DND-41 (cell line): Measurements from ENCODE around the gene CMSS1.

Experiments used
- ATAC-seq: fragments of 200-7000 bp; cut with Tn5 transposase; 3 replicates; pipeline ENCODE4 v1.9.1; 2021; ENCODE audit warnings: low read depth; ENCODE audit not compliant: insufficient read depth
- DNase-seq: peaks from one replicate; pipeline ENCODE4 v3.0.0-alpha.2; 2020
- H2AFZ ChIP-seq: 2 replicates; pipeline ENCODE4 v1.6.0; 2012; ENCODE audit warnings: low read depth, low read length
- H3K27ac ChIP-seq: 2 replicates; pipeline ENCODE4 v1.5.1; 2012; ENCODE audit warnings: low read length, inconsistent platforms
- H3K27me3 ChIP-seq: fragments of 200-600 bp; sonication (generic); 2 replicates; pipeline ENCODE4 v1.6.0; 2012; ENCODE audit warnings: low read length, mild to moderate bottlenecking, inconsistent platforms; ENCODE audit not compliant: insufficient read depth, poor library complexity
- H3K36me3 ChIP-seq: 2 replicates; pipeline ENCODE4 v1.5.1; 2012; ENCODE audit warnings: low read length, inconsistent platforms; ENCODE audit not compliant: insufficient read depth
- H3K4me1 ChIP-seq: 2 replicates; pipeline ENCODE4 v1.5.1; 2012; ENCODE audit warnings: mild to moderate bottlenecking, low read length; ENCODE audit not compliant: insufficient read depth
- H3K4me2 ChIP-seq: 2 replicates; pipeline ENCODE4 v1.6.0; 2012; ENCODE audit warnings: mild to moderate bottlenecking, moderate library complexity, low read length, inconsistent platforms; ENCODE audit not compliant: insufficient read depth
- H3K4me3 ChIP-seq, 2 experiments: fragments of 200-600 bp in 1 of 2; shearing (Covaris generic) in 1 of 2; 2 replicates each; pipeline ENCODE4 v1.5.1; 2012 to 2016; ENCODE audit warnings: inconsistent platforms in 2 of 2, low read length in 2 of 2, mild to moderate bottlenecking in 2 of 2, low read depth in 1 of 2, moderate library complexity in 1 of 2
- H3K79me2 ChIP-seq: 2 replicates; pipeline ENCODE4 v1.6.0; 2012; ENCODE audit warnings: low read length, inconsistent platforms; ENCODE audit not compliant: insufficient read depth
- H3K9ac ChIP-seq: 2 replicates; pipeline ENCODE4 v1.6.0; 2012; ENCODE audit warnings: low read depth, mild to moderate bottlenecking, inconsistent platforms, low read length, moderate library complexity
- H3K9me3 ChIP-seq: 2 replicates; pipeline ENCODE4 v1.5.1; 2012; ENCODE audit warnings: low read length, moderate library complexity, mild to moderate bottlenecking, inconsistent platforms; ENCODE audit not compliant: insufficient read depth, severe bottlenecking
- H4K20me1 ChIP-seq: 2 replicates; pipeline ENCODE4 v1.6.0; 2012; ENCODE audit warnings: low read length; ENCODE audit not compliant: insufficient read depth
- EZH2 ChIP-seq: IDR thresholded peaks from 3 replicates; pipeline ENCODE4 v1.6.1; 2012; ENCODE audit warnings: borderline replicate concordance, low read depth, mild to moderate bottlenecking, moderate library complexity, low read length, inconsistent platforms; ENCODE audit not compliant: severe bottlenecking
- TF ChIP-seq, protein P1 (sequence below): IDR thresholded peaks from 2 replicates; pipeline ENCODE4 v1.5.1; 2012; ENCODE audit warnings: borderline replicate concordance, low read length, moderate library complexity, mild to moderate bottlenecking; ENCODE audit not compliant: poor library complexity, severe bottlenecking; ENCODE audit errors: extremely low read depth

The CMSS1 gene

DNA sequence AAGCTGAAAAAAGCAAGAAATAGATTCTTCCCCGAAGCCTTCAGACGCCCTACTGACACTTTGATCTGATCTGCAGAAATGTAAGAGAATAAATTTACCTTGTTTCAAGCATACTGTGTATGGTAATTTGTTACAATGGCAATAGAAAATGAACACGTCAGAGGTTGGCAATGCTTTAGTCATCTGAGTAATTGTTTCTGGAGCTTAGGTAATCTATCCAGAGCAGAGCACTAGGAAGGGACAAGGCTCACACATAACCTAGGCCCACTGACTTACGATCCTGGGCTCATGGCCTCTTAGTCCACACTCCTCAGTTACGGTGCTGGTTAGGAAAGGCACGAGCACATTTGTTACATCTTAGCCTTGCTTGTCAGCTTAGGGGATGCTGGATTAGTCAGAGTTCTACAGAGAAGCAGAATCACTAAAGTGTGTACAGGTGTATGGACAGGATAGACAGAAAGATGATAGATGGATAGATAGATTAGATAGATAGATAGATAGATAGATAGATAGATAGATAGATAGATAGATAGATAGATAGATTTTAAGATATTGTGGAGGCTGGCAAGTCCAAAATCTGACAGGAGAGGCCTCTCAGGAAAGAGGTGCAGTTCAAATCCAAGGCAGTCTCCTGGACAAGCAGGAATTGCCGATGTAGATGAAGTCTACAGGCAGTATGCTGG is 396.4 kb downstream of the CMSS1 start:
- no peak for DNase-seq
- no peak overlapping the region for H3K4me3 ChIP-seq
- no peak for ATAC-seq
- H3K9ac ChIP-seq: no peak overlapping the region
- H3K27ac ChIP-seq: no peak overlapping the region
- H3K4me2 ChIP-seq: no peak overlapping the region
- H3K27me3 ChIP-seq: no peaks in the 10 kb centered on the region
- no peaks in the 10 kb centered on the region for H4K20me1 ChIP-seq
- no peaks in the 10 kb centered on the region for H3K9me3 ChIP-seq
- H3K36me3 ChIP-seq: no peaks in the 10 kb centered on the region
- H3K79me2 ChIP-seq: no peaks in the 10 kb centered on the region
- TF ChIP-seq EZH2: no peak
- TF ChIP-seq, protein P1, sequence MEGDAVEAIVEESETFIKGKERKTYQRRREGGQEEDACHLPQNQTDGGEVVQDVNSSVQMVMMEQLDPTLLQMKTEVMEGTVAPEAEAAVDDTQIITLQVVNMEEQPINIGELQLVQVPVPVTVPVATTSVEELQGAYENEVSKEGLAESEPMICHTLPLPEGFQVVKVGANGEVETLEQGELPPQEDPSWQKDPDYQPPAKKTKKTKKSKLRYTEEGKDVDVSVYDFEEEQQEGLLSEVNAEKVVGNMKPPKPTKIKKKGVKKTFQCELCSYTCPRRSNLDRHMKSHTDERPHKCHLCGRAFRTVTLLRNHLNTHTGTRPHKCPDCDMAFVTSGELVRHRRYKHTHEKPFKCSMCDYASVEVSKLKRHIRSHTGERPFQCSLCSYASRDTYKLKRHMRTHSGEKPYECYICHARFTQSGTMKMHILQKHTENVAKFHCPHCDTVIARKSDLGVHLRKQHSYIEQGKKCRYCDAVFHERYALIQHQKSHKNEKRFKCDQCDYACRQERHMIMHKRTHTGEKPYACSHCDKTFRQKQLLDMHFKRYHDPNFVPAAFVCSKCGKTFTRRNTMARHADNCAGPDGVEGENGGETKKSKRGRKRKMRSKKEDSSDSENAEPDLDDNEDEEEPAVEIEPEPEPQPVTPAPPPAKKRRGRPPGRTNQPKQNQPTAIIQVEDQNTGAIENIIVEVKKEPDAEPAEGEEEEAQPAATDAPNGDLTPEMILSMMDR: no peak
- no peak overlapping the region for H2AFZ ChIP-seq
- H3K4me1 ChIP-seq: peaks cover 15% of the 10 kb centered on the region

DNA sequence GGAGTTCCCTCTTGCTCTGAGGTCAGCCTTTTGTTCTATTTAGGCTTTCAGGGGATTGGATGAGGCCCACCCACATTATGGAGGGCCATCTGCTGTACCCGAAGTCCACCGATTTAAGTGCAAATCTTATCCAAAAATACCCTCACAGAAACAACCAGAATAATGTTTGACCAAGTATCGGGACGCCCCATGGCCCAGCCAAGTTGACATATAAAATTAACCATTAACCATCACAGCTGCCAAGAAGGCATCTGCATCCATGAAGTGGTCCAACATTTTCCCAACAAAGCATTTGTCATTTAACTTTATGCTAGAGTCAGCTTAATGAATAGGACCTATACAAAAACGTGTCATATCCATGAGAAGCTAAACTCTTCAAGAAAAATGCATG is 396.9 kb downstream of the CMSS1 start:
- H2AFZ ChIP-seq: no peak overlapping the region
- no peak overlapping the region for H3K9ac ChIP-seq
- H4K20me1 ChIP-seq: no peaks in the 10 kb centered on the region
- no peaks in the 10 kb centered on the region for H3K79me2 ChIP-seq
- ATAC-seq: no peak
- no peaks in the 10 kb centered on the region for H3K36me3 ChIP-seq
- no peak overlapping the region for H3K27ac ChIP-seq
- H3K4me3 ChIP-seq: no peak overlapping the region
- no peak overlapping the region for H3K4me2 ChIP-seq
- no peak for TF ChIP-seq EZH2
- TF ChIP-seq, protein P1: no peak
- peaks cover 14% of the 10 kb centered on the region for H3K4me1 ChIP-seq
- no peak for DNase-seq
- no peaks in the 10 kb centered on the region for H3K27me3 ChIP-seq
- H3K9me3 ChIP-seq: no peaks in the 10 kb centered on the region

DNA sequence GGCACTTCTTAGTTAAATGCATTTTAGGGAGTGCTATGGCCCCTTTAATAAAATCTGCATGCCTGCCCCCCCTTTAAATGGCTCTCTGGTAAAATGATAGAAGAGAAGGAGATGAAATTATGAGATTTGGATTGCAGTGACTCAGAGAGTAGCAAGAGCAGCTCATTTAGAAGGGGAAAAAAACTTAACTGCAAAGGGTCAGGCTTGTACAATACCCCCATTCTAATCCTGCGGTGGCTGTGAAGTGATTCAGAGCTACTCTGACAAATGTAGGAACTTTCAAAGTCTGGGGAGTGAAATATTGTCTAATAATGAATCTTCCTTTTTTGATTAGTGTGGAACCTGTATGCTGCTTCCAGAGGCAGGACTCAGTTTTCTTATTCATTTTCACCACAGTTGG is 399.1 kb downstream of the CMSS1 start:
- Histone ChIP-seq H3K4me1 (no peaks in the 10 kb centered on the region), H3K27me3 (no peaks in the 10 kb centered on the region), H3K9ac (no peak overlapping the region), H2AFZ (no peak overlapping the region), H3K36me3 (no peaks in the 10 kb centered on the region), H3K4me2 (no peak overlapping the region), H3K79me2 (no peaks in the 10 kb centered on the region), H3K9me3 (no peaks in the 10 kb centered on the region), H4K20me1 (no peaks in the 10 kb centered on the region), H3K27ac (no peak overlapping the region), H3K4me3 (no peak overlapping the region)
- ATAC-seq (no peak), DNase-seq (no peak)
- TF ChIP-seq, protein P1: no peak
- TF ChIP-seq EZH2: no peak

DNA sequence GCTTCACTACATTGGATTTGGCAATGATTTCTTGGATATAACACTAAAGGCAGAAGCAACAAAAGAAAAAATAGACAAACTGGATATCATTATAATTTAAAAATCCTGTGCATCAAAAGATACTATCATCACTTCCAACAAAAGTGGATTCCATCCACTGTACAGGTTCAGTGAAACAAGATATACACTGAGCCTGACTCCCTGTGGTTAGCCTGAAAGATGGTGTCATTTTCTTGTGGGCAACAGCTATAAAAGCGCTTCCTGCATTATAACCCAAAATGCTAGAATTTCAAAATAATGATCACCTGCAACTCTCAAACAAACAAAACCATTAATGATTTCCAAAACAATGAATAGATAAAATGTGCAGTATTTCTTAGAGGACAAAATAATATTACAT is 403.5 kb downstream of the CMSS1 start:
- no peaks in the 10 kb centered on the region for H3K4me1 ChIP-seq
- H3K4me3 ChIP-seq: no peak overlapping the region
- H4K20me1 ChIP-seq: no peaks in the 10 kb centered on the region
- no peaks in the 10 kb centered on the region for H3K27me3 ChIP-seq
- DNase-seq (no peak), ATAC-seq (peak; percentile 54; the same call in 1 of the 3 replicates)
- no peaks in the 10 kb centered on the region for H3K79me2 ChIP-seq
- no peak overlapping the region for H3K9ac ChIP-seq
- no peak overlapping the region for H3K27ac ChIP-seq
- no peak overlapping the region for H2AFZ ChIP-seq
- H3K4me2 ChIP-seq: no peak overlapping the region
- H3K9me3 ChIP-seq: no peaks in the 10 kb centered on the region
- no peaks in the 10 kb centered on the region for H3K36me3 ChIP-seq
- TF ChIP-seq, protein P1: no peak
